H9 (cell line): ENCODE measurements around the gene ADRM1. TPM values are rescaled to one million over a fixed set of nuclear protein-coding genes. Genes with fewer than 3 reads are reported as not detected.

Experiments
- DNase-seq: peaks from one replicate; pipeline ENCODE4 v3.0.0-alpha.2; 2017
- H2AFZ ChIP-seq: one replicate; pipeline ENCODE4 v1.6.1; 2013; ENCODE audit warnings: mild to moderate bottlenecking, low read length, control low read depth, moderate library complexity
- H2AK5ac ChIP-seq: 2 replicates; pipeline ENCODE4 v1.6.1; 2013; ENCODE audit warnings: low read length, control low read depth, mixed read lengths; ENCODE audit not compliant: insufficient read length
- H2BK120ac ChIP-seq: one replicate; pipeline ENCODE4 v1.6.1; 2013; ENCODE audit warnings: low read depth, mild to moderate bottlenecking, low read length, control low read depth, inconsistent platforms; ENCODE audit not compliant: poor library complexity, severe bottlenecking
- H2BK12ac ChIP-seq: 2 replicates; pipeline ENCODE4 v1.6.1; 2013; ENCODE audit warnings: low read length, control low read depth, mixed read lengths, low read depth; ENCODE audit not compliant: insufficient read length
- H2BK15ac ChIP-seq: 2 replicates; pipeline ENCODE4 v1.6.1; 2013; ENCODE audit warnings: low read depth, low read length, control low read depth
- H2BK20ac ChIP-seq: one replicate; pipeline ENCODE4 v1.6.1; 2013; ENCODE audit warnings: low read depth, mild to moderate bottlenecking, low read length, control low read depth, inconsistent platforms; ENCODE audit not compliant: poor library complexity, severe bottlenecking
- H2BK5ac ChIP-seq: 2 replicates; pipeline ENCODE4 v1.6.1; 2013; ENCODE audit warnings: low read length, control low read depth, mixed read lengths; ENCODE audit not compliant: insufficient read length
- H3K14ac ChIP-seq: 2 replicates; pipeline ENCODE4 v1.6.1; 2013; ENCODE audit warnings: low read length, control low read depth; ENCODE audit not compliant: insufficient read depth
- H3K18ac ChIP-seq: 2 replicates; pipeline ENCODE4 v1.6.1; 2013; ENCODE audit warnings: low read depth, mild to moderate bottlenecking, mixed read lengths, low read length, control low read depth; ENCODE audit not compliant: insufficient read length
- H3K23ac ChIP-seq: 2 replicates; pipeline ENCODE4 v1.6.1; 2013; ENCODE audit warnings: low read length, control low read depth, mixed read lengths, low read depth; ENCODE audit not compliant: insufficient read length
- H3K23me2 ChIP-seq: 2 replicates; pipeline ENCODE4 v1.6.1; 2013; ENCODE audit warnings: low read depth, mild to moderate bottlenecking, mixed read lengths, low read length, control low read depth; ENCODE audit not compliant: insufficient read length, poor library complexity, severe bottlenecking
- H3K27ac ChIP-seq: 2 replicates; pipeline ENCODE4 v1.5.1; 2013; ENCODE audit warnings: low read length, control low read depth, mixed read lengths, low read depth; ENCODE audit not compliant: insufficient read length
- H3K27me3 ChIP-seq: 2 replicates; pipeline ENCODE4 v1.6.1; 2013; ENCODE audit warnings: low read length, control low read depth, inconsistent platforms; ENCODE audit not compliant: insufficient read depth
- H3K4ac ChIP-seq: 2 replicates; pipeline ENCODE4 v1.6.1; 2013; ENCODE audit warnings: low read depth, mild to moderate bottlenecking, control low read depth, inconsistent platforms, low read length, moderate library complexity
- H3K4me1 ChIP-seq: 2 replicates; pipeline ENCODE4 v1.6.1; 2013; ENCODE audit warnings: low read length, control low read depth, inconsistent platforms; ENCODE audit not compliant: insufficient read depth
- H3K4me2 ChIP-seq: 2 replicates; pipeline ENCODE4 v1.6.1; 2013; ENCODE audit warnings: low read length, control low read depth, mixed read lengths; ENCODE audit not compliant: insufficient read length, insufficient read depth
- H3K56ac ChIP-seq: 2 replicates; pipeline ENCODE4 v1.6.1; 2013; ENCODE audit warnings: low read depth, mild to moderate bottlenecking, mixed read lengths, low read length, control low read depth; ENCODE audit not compliant: insufficient read length
- H3K79me1 ChIP-seq: 2 replicates; pipeline ENCODE4 v1.6.1; 2013; ENCODE audit warnings: low read depth, mild to moderate bottlenecking, moderate library complexity, low read length, control low read depth, inconsistent platforms; ENCODE audit not compliant: insufficient read depth, poor library complexity, severe bottlenecking
- H3K79me2 ChIP-seq: 2 replicates; pipeline ENCODE4 v1.6.1; 2013; ENCODE audit warnings: low read length, control low read depth, inconsistent platforms; ENCODE audit not compliant: insufficient read depth
- H3K9ac ChIP-seq: 2 replicates; pipeline ENCODE4 v1.6.1; 2013; ENCODE audit warnings: low read length, control low read depth, mixed read lengths; ENCODE audit not compliant: insufficient read length; ENCODE audit errors: extremely low read depth
- H3K9me3 ChIP-seq: one replicate; pipeline ENCODE4 v1.6.1; 2013; ENCODE audit warnings: low read depth, low read length, inconsistent platforms; ENCODE audit not compliant: control insufficient read depth
- H3T11ph ChIP-seq: one replicate; pipeline ENCODE4 v1.6.1; 2013; ENCODE audit warnings: mild to moderate bottlenecking, low read length, control low read depth, inconsistent platforms
- H4K20me1 ChIP-seq: one replicate; pipeline ENCODE4 v1.6.1; 2013; ENCODE audit not compliant: control insufficient read depth, insufficient read length, insufficient read depth
- H4K5ac ChIP-seq: 2 replicates; pipeline ENCODE4 v1.6.1; 2013; ENCODE audit warnings: low read depth, mild to moderate bottlenecking, mixed read lengths, low read length, control low read depth; ENCODE audit not compliant: insufficient read length
- H4K8ac ChIP-seq: replicated peaks from 2 replicates; pipeline ENCODE4 v1.6.1; 2013; ENCODE audit warnings: low read length, control low read depth, mixed read lengths, low read depth; ENCODE audit not compliant: insufficient read length
- H4K91ac ChIP-seq: 2 replicates; pipeline ENCODE4 v1.6.1; 2013; ENCODE audit warnings: low read depth, mild to moderate bottlenecking, moderate library complexity, mixed read lengths, low read length, control low read depth; ENCODE audit not compliant: insufficient read length
- H3K27ac Mint-ChIP-seq, 3 experiments: 2 replicates in 2 of 3; 3 replicates in 1 of 3; pipeline ENCODE4 v1.8.0; 2020 to 2021; ENCODE audit warnings: mixed read lengths in 3 of 3, mild to moderate bottlenecking in 1 of 3, moderate library complexity in 1 of 3
- H3K27me3 Mint-ChIP-seq: 2 replicates; pipeline ENCODE4 v1.8.0; 2021; ENCODE audit warnings: low read depth, mild to moderate bottlenecking, moderate library complexity, mixed read lengths
- H3K36me3 Mint-ChIP-seq, 3 experiments: 2 replicates in 2 of 3; 3 replicates in 1 of 3; pipeline ENCODE4 v1.8.0; 2020 to 2021; ENCODE audit warnings: low read depth in 3 of 3, mixed read lengths in 3 of 3; ENCODE audit not compliant: insufficient read depth in 1 of 3
- H3K4me1 Mint-ChIP-seq, 2 experiments: 2 replicates each; pipeline ENCODE4 v1.8.0; 2020; ENCODE audit warnings: mixed read lengths in 2 of 2
- H3K4me3 Mint-ChIP-seq, 2 experiments: 2 replicates in 1 of 2; 3 replicates in 1 of 2; pipeline ENCODE4 v1.8.0; 2020 to 2021; ENCODE audit warnings: mild to moderate bottlenecking in 2 of 2, mixed read lengths in 2 of 2, moderate library complexity in 1 of 2
- H3K9me3 Mint-ChIP-seq, 2 experiments: 2 replicates in 1 of 2; 3 replicates in 1 of 2; pipeline ENCODE4 v1.8.0; 2020; ENCODE audit warnings: mild to moderate bottlenecking in 2 of 2, mixed read lengths in 2 of 2, moderate library complexity in 1 of 2
- WGBS: extraction: QIAGEN DNeasy Blood & Tissue Kit; methylation state at CpG from one replicate; pipeline ENCODE4 v1.1.7; 2013; ENCODE audit warnings: missing lambda C conversion rate, low lambda C conversion rate, mixed read lengths; ENCODE audit not compliant: insufficient read length; ENCODE audit errors: extremely low coverage; 5-methylcytosine and 5-hydroxymethylcytosine counted together
- total RNA-seq: library from RNA; stranded (reverse); gene quantifications from 2 replicates; pipeline ENCODE4 v1.2.1, GENCODE V29; 2021
- TF ChIP-seq, protein P1 (sequence below): fragments of 200-600 bp; sonication (generic); conservative IDR thresholded peaks from 3 replicates; pipeline ENCODE4 v1.8.0; 2021; ENCODE audit warnings: antibody characterized with exemption, mild to moderate bottlenecking

The ADRM1 gene
- total RNA-seq, 1 experiment from 2014 or later: 153 TPM

DNA sequence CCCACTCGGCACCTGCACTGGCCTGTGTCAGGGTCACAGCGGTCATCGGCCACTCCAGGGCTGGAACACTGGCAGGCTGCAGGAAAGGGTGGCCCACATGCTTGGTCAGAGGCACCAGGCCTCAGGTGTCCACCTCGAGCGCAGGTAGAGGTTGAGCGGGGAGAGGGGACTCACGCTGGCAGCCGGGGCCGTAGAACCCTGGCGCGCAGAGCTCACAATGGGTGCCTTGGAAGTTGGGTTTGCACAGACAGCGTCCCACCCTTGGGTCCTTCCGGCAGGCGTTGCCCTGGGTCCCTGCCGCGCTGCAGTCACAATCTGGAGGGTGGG lies 35.5 kb downstream of the ADRM1 start:
- H4K5ac ChIP-seq: no peak overlapping the region
- no peak for DNase-seq
- no peak overlapping the region for H2BK12ac ChIP-seq
- H3K79me1 ChIP-seq: no peaks in the 10 kb centered on the region
- no peak overlapping the region for H2AFZ ChIP-seq
- H3K56ac ChIP-seq: no peak overlapping the region
- no CpG with 5 or more reads among the region's 16 CpGs for WGBS
- H3K27ac ChIP-seq: no peak overlapping the region
- H2AK5ac ChIP-seq: no peak overlapping the region
- no peaks in the 10 kb centered on the region for H3K23me2 ChIP-seq
- no peak overlapping the region for H3K9ac ChIP-seq
- H2BK15ac ChIP-seq: no peak overlapping the region
- H3T11ph ChIP-seq: no peak overlapping the region
- H3K4ac ChIP-seq: no peak overlapping the region
- no peaks in the 10 kb centered on the region for H3K4me1 ChIP-seq
- no peak overlapping the region for H2BK5ac ChIP-seq
- no peak overlapping the region for H2BK20ac ChIP-seq
- no peaks in the 10 kb centered on the region for H3K4me1 Mint-ChIP-seq
- no peak overlapping the region; a peak in 1 of 7 replicates for H3K27ac Mint-ChIP-seq
- H3K23ac ChIP-seq: no peak overlapping the region
- peaks cover 21 to 70% (median 68%) of the 10 kb centered on the region in 3 experiments; a peak in 6 of 7 replicates for H3K36me3 Mint-ChIP-seq
- no peak overlapping the region for H3K18ac ChIP-seq
- no peak overlapping the region for H3K4me3 Mint-ChIP-seq
- H3K9me3 Mint-ChIP-seq: no peaks in the 10 kb centered on the region
- H3K27me3 ChIP-seq: no peaks in the 10 kb centered on the region
- H4K91ac ChIP-seq: no peak overlapping the region
- H2BK120ac ChIP-seq: no peak overlapping the region
- no peak overlapping the region for H3K4me2 ChIP-seq
- peaks cover 3% of the 10 kb centered on the region for H4K20me1 ChIP-seq
- H3K79me2 ChIP-seq: no peaks in the 10 kb centered on the region
- TF ChIP-seq, protein P1, sequence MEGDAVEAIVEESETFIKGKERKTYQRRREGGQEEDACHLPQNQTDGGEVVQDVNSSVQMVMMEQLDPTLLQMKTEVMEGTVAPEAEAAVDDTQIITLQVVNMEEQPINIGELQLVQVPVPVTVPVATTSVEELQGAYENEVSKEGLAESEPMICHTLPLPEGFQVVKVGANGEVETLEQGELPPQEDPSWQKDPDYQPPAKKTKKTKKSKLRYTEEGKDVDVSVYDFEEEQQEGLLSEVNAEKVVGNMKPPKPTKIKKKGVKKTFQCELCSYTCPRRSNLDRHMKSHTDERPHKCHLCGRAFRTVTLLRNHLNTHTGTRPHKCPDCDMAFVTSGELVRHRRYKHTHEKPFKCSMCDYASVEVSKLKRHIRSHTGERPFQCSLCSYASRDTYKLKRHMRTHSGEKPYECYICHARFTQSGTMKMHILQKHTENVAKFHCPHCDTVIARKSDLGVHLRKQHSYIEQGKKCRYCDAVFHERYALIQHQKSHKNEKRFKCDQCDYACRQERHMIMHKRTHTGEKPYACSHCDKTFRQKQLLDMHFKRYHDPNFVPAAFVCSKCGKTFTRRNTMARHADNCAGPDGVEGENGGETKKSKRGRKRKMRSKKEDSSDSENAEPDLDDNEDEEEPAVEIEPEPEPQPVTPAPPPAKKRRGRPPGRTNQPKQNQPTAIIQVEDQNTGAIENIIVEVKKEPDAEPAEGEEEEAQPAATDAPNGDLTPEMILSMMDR: no peak
- no peak overlapping the region for H3K14ac ChIP-seq
- H3K9me3 ChIP-seq: no peaks in the 10 kb centered on the region
- no peak overlapping the region for H4K8ac ChIP-seq
- no peaks in the 10 kb centered on the region for H3K27me3 Mint-ChIP-seq
